Measurements from ENCODE around the gene GPRC5C. TPM values are rescaled to one million over a fixed set of nuclear protein-coding genes. Genes with fewer than 3 reads are reported as not detected.

Gene GPRC5C
- 10 to 100 TPM in 2 of 4 donors, 1 to 10 TPM in 2; 3.8 to 19.8 (median 9.9) TPM for total RNA-seq

- TF ChIP-seq CTCF (IDR thresholded peaks at IDR 0.05; ENCODE audit: low read depth): no peak
These were observed at the start of gene GPRC5C for GRCh38 chr17:74431568-74432423. GPRC5C (plus strand) TSS chr17:74432088; CDS start chr17:74439777, 7,689 bp downstream.

- no peak for TF ChIP-seq CTCF (IDR thresholded peaks at IDR 0.05; ENCODE audit: low read depth)
These were observed 48.7 kb upstream of the GPRC5C start for GRCh38 chr17:74383141-74383540.

- no peak for TF ChIP-seq CTCF (IDR thresholded peaks at IDR 0.05; ENCODE audit: low read depth)
These were observed 46.7 kb upstream of the GPRC5C start for GRCh38 chr17:74385201-74385600.

GRCh38 chr17:74386386-74386785, 45.5 kb upstream of the GPRC5C start:
- TF ChIP-seq CTCF (IDR thresholded peaks at IDR 0.05; ENCODE audit: low read depth): no peak

- no peak for TF ChIP-seq CTCF (IDR thresholded peaks at IDR 0.05; ENCODE audit: low read depth)
These were observed 44.3 kb upstream of the GPRC5C start for GRCh38 chr17:74387365-74388218.

- TF ChIP-seq CTCF (IDR thresholded peaks at IDR 0.05; ENCODE audit: low read depth): no peak
These were observed 42.7 kb upstream of the GPRC5C start for GRCh38 chr17:74389084-74389753.

Measured in subcutaneous adipose tissue (tissue), 4 donors.